ENCODE results near the gene PLEKHM1.

DNA sequence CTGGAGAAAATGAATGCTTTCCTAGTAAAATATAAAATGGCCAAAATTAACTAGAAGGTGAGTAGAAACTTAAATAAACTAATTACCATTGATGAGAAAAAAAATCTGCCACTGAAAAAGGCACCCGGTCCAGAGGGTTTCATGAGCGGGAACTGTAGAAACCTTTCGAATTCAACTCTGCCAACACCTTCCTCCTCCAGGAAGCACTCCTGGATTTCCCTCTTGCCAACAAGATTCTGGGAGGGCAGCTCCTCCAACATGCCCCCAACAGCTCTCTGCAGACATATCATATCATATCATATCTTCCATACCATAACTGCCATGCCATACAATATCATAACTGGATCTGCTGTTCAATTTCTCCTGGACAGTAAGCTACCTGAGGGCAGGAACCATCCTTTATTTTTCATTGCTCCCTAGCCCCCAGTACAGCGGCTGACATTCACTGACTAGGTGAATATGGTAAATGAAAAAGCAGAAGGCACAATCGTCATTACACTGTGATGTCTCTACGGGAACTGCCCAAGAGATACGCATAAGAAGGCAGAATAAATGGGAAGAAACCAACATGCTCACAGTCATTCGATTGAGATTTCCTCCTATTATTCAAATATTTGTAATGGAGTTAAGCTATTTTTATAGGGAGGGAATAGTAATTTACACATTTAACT is 67.1 kb downstream of the PLEKHM1 start:
- TF ChIP-seq POLR2AphosphoS5 (IDR thresholded peaks at IDR 0.05; ENCODE audit: low read depth) (no peak), REST (IDR thresholded peaks at IDR 0.05; ENCODE audit: insufficient replicate concordance, low read depth) (no peak)
- TF ChIP-seq, protein P1, sequence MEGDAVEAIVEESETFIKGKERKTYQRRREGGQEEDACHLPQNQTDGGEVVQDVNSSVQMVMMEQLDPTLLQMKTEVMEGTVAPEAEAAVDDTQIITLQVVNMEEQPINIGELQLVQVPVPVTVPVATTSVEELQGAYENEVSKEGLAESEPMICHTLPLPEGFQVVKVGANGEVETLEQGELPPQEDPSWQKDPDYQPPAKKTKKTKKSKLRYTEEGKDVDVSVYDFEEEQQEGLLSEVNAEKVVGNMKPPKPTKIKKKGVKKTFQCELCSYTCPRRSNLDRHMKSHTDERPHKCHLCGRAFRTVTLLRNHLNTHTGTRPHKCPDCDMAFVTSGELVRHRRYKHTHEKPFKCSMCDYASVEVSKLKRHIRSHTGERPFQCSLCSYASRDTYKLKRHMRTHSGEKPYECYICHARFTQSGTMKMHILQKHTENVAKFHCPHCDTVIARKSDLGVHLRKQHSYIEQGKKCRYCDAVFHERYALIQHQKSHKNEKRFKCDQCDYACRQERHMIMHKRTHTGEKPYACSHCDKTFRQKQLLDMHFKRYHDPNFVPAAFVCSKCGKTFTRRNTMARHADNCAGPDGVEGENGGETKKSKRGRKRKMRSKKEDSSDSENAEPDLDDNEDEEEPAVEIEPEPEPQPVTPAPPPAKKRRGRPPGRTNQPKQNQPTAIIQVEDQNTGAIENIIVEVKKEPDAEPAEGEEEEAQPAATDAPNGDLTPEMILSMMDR (IDR thresholded peaks at IDR 0.05; ENCODE audit: insufficient read depth, low read length): no peak

All from HL-60 (cell line).